IPS DF 19.7 (cell line): ENCODE data around the gene PDC.
A peak's percentile ranks its signal among the peaks of the same experiment; 100 is the strongest.
"Not testable (repeated sequence)": the region's sequence is repeated elsewhere in the genome, so short reads cannot be mapped to it uniquely, and the experiment has no call there.

Source experiments
- DNase-seq: peaks from one replicate; pipeline ENCODE4 v3.0.0-alpha.2; 2013; ENCODE audit warnings: low read depth, low spot score

Gene PDC

GRCh38 chr1:186465946-186466345 is 5.0 kb upstream of the PDC start:
- DNase-seq: no peak

GRCh38 chr1:186465491-186465890 is 4.6 kb upstream of the PDC start:
- not testable (repeated sequence) for DNase-seq

GRCh38 chr1:186463926-186464325 is 3.0 kb upstream of the PDC start:
- no peak for DNase-seq

- peak; percentile 30 for DNase-seq
These were observed 2.6 kb upstream of the PDC start for GRCh38 chr1:186463511-186463910.

- not testable (repeated sequence) for DNase-seq
These were observed 1.8 kb downstream of the PDC start for GRCh38 chr1:186459161-186459560.

- no peak for DNase-seq
These were observed 4.1 kb downstream of the PDC start for GRCh38 chr1:186456729-186457255.

- DNase-seq: no peak
These were observed 5.9 kb downstream of the PDC start for GRCh38 chr1:186454981-186455380.

- DNase-seq: no peak
These were observed 14.8 kb downstream of the PDC start for GRCh38 chr1:186446152-186446551.

- no peak for DNase-seq
These were observed 17.3 kb downstream of the PDC start for GRCh38 chr1:186443638-186444037.

- no peak for DNase-seq
These were observed 18.1 kb downstream of the PDC start for GRCh38 chr1:186442651-186443375.

GRCh38 chr1:186440584-186440983 is 20.3 kb downstream of the PDC start:
- no peak for DNase-seq

GRCh38 chr1:186438567-186438966 is 22.3 kb downstream of the PDC start:
- DNase-seq: no peak

- DNase-seq: no peak
These were observed 25.6 kb downstream of the PDC start for GRCh38 chr1:186435336-186435735.

- DNase-seq: no peak
These were observed 31.9 kb downstream of the PDC start for GRCh38 chr1:186429017-186429416.

- no peak for DNase-seq
These were observed 34.8 kb downstream of the PDC start for GRCh38 chr1:186426118-186426517.

GRCh38 chr1:186424539-186424938 is 36.4 kb downstream of the PDC start:
- no peak for DNase-seq

GRCh38 chr1:186421446-186421845 is 39.5 kb downstream of the PDC start:
- DNase-seq: no peak

- DNase-seq: no peak
These were observed 40.0 kb downstream of the PDC start for GRCh38 chr1:186420923-186421322.

GRCh38 chr1:186420311-186420710 is 40.6 kb downstream of the PDC start:
- DNase-seq: no peak

GRCh38 chr1:186418503-186418902 is 42.4 kb downstream of the PDC start:
- no peak for DNase-seq

GRCh38 chr1:186413319-186413718 is 47.6 kb downstream of the PDC start:
- DNase-seq: no peak

GRCh38 chr1:186409091-186409490 is 51.8 kb downstream of the PDC start:
- DNase-seq: no peak

- no peak for DNase-seq
These were observed 56.4 kb downstream of the PDC start for GRCh38 chr1:186404454-186405051.
